ENCODE data around the gene BCR.

BCR gene

GRCh38 chr22:23150762-23151161 is 29.5 kb upstream of the BCR start:
- no peak for DNase-seq (ENCODE audit: low read depth in 3 of 3)

- no peak for DNase-seq (ENCODE audit: low read depth in 3 of 3)
Measured at GRCh38 chr22:23151827-23152226, 28.5 kb upstream of the BCR start.

GRCh38 chr22:23152238-23153114 is 27.8 kb upstream of the BCR start:
- DNase-seq (ENCODE audit: low read depth in 3 of 3): no peak

- DNase-seq (ENCODE audit: low read depth in 3 of 3): no peak
Measured at GRCh38 chr22:23153994-23154393, 26.3 kb upstream of the BCR start.

- no peak for DNase-seq (ENCODE audit: low read depth in 3 of 3)
Measured at GRCh38 chr22:23154461-23154860, 25.8 kb upstream of the BCR start.

- no peak for DNase-seq (ENCODE audit: low read depth in 3 of 3)
Measured at GRCh38 chr22:23155143-23155542, 25.2 kb upstream of the BCR start.

GRCh38 chr22:23155831-23156230 is 24.5 kb upstream of the BCR start:
- DNase-seq (ENCODE audit: low read depth in 3 of 3): no peak

GRCh38 chr22:23156286-23156685 is 24.0 kb upstream of the BCR start:
- no peak for DNase-seq (ENCODE audit: low read depth in 3 of 3)

GRCh38 chr22:23157560-23158515 is 22.5 kb upstream of the BCR start:
- no peak for DNase-seq (ENCODE audit: low read depth in 3 of 3)

- no peak for DNase-seq (ENCODE audit: low read depth in 3 of 3)
Measured at GRCh38 chr22:23158516-23159290, 21.6 kb upstream of the BCR start.

GRCh38 chr22:23159291-23159630 is 21.0 kb upstream of the BCR start:
- DNase-seq (ENCODE audit: low read depth in 3 of 3): no peak

- no peak for DNase-seq (ENCODE audit: low read depth in 3 of 3)
Measured at GRCh38 chr22:23161029-23161428, 19.3 kb upstream of the BCR start.

- DNase-seq (ENCODE audit: low read depth in 3 of 3): no peak
Measured at GRCh38 chr22:23161574-23161973, 18.7 kb upstream of the BCR start.

GRCh38 chr22:23163665-23164064 is 16.6 kb upstream of the BCR start:
- DNase-seq (ENCODE audit: low read depth in 3 of 3): no peak

- no peak for DNase-seq (ENCODE audit: low read depth in 3 of 3)
Measured at GRCh38 chr22:23164091-23164490, 16.2 kb upstream of the BCR start.

GRCh38 chr22:23166042-23166831 is 14.1 kb upstream of the BCR start:
- no peak for DNase-seq (ENCODE audit: low read depth in 3 of 3)

- no peak for DNase-seq (ENCODE audit: low read depth in 3 of 3)
Measured at GRCh38 chr22:23166841-23167616, 13.3 kb upstream of the BCR start.

GRCh38 chr22:23168391-23169042 is 11.8 kb upstream of the BCR start:
- no peak for DNase-seq (ENCODE audit: low read depth in 3 of 3)

- DNase-seq (ENCODE audit: low read depth in 3 of 3): no peak
Measured at GRCh38 chr22:23169043-23169406, 11.3 kb upstream of the BCR start.
